Prostate gland (tissue), 2 donors: ENCODE results near the gene ACVR1.

Source experiments
- POLR2A ChIP-seq: fragments of 450-650 bp; IDR thresholded peaks from one replicate; pipeline ENCODE4 v1.6.1; 2016; ENCODE audit warnings: antibody characterized with exemption, mild to moderate bottlenecking
- TF ChIP-seq, protein P1 (sequence below), 4 experiments: fragments of 200-600 bp in 2 of 4; fragments of 450-650 bp in 2 of 4; sonication (generic) in 2 of 4; IDR thresholded peaks; 1 replicate in 3 of 4; 2 replicates in 1 of 4; pipeline ENCODE4 v1.5.1; 2016 to 2019; ENCODE audit warnings: antibody characterized with exemption in 4 of 4, mild to moderate bottlenecking in 2 of 4, moderate library complexity in 2 of 4

GRCh38 chr2:157900684-157901083 lies 24.6 kb upstream of the ACVR1 start:
- TF ChIP-seq, protein P1, sequence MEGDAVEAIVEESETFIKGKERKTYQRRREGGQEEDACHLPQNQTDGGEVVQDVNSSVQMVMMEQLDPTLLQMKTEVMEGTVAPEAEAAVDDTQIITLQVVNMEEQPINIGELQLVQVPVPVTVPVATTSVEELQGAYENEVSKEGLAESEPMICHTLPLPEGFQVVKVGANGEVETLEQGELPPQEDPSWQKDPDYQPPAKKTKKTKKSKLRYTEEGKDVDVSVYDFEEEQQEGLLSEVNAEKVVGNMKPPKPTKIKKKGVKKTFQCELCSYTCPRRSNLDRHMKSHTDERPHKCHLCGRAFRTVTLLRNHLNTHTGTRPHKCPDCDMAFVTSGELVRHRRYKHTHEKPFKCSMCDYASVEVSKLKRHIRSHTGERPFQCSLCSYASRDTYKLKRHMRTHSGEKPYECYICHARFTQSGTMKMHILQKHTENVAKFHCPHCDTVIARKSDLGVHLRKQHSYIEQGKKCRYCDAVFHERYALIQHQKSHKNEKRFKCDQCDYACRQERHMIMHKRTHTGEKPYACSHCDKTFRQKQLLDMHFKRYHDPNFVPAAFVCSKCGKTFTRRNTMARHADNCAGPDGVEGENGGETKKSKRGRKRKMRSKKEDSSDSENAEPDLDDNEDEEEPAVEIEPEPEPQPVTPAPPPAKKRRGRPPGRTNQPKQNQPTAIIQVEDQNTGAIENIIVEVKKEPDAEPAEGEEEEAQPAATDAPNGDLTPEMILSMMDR (IDR thresholded peaks at IDR 0.05) = no peak
- TF ChIP-seq POLR2A = no peak
